ENCODE measurements around the gene FAM151B. TPM values are rescaled to one million over a fixed set of nuclear protein-coding genes. Genes with fewer than 3 reads are reported as not detected.
"Not testable (repeated sequence)": the region's sequence is repeated elsewhere in the genome, so short reads cannot be mapped to it uniquely, and the experiment has no call there.

FAM151B gene
- total RNA-seq, 1 donor from 2014 or later = 7.6 TPM

DNA sequence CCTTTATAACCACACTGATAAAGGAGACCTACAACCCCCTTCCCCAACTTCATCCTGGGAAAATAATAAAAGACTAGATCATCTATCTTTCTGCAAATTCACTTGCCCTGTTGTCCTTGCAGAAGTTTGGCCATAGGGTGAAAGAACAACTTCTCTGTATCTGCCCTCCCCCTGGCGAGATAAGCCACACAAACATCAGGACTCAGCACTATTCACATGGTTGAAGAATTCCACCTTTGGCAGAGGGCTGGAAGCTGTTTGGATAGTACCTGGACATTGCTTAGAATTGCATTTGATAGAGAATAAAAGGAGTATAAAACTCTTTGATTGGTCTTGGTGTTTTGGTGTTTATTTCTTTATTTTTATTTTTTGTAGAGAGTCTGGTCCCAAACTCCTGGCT, 16.9 kb downstream of the FAM151B start:
- DNase-seq = no peak

- no peak for DNase-seq
Observed at GRCh38 chr5:80507663-80508062, 19.8 kb downstream of the FAM151B start.

- no peak for DNase-seq
Observed at GRCh38 chr5:80508844-80509243, 20.9 kb downstream of the FAM151B start.

GRCh38 chr5:80509362-80509761, 21.5 kb downstream of the FAM151B start:
- DNase-seq = no peak

GRCh38 chr5:80516826-80517225, 28.9 kb downstream of the FAM151B start:
- no peak for DNase-seq

DNA sequence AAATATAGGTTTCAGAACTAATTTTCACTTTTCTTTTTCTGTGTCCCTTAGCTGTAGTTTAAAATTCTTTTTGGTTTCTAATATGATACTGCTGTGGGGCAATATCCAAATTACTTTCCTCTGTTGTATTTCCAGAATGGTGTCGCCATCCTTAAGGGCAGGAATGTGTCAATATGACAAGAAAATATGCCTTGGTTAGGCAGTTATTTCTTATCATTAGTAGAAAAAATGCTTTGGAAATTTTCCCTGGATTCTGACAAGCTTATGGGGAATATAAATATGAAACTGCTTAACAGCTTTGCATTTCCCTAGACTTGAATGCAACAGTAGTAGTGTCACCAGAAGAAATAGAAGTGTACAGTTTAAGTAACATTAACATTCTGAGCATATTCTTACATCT, 52.8 kb downstream of the FAM151B start:
- DNase-seq = no peak

GRCh38 chr5:80541392-80541791, 53.5 kb downstream of the FAM151B start:
- no peak for DNase-seq

- DNase-seq = no peak
Observed at GRCh38 chr5:80554646-80555045, 66.7 kb downstream of the FAM151B start.

DNA sequence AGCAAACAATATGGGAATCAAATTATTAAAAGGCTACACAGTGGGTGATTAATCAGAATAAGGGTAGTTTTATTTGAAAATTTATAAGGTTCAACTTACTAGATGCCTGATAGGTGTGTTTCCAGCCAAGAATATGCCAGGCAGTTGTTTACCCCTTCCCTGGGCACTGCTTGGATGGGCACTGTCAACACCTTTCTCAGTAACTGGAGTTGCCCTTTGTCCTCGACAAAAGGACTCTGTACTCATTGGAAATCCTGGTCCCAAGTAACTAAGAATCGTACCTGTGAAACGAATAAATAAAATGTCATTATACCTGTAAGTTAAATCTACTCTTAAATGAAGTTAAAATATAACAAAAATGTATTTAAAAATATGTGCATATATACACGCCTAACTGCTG, 67.2 kb downstream of the FAM151B start:
- DNase-seq = no peak

DNA sequence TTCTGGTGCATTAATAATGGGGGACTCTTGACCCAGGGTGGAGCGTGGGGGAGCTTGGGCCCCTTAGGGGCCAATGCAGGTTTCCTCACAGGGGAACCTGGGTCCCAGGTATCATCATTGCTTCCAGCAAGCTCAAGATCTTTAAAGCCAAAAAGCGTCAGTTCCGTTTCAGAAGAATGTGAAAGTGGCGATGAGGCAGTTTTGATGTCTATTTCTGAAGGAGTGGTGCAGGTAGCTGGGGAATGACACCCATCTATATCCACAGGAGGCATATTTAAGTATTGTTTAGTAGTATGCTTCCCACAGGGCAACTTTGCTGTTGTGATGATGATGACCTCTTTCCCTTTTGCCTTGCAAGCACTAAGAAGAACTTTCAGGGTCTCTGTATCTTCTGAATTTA, 71.3 kb downstream of the FAM151B start:
- no peak for DNase-seq

GRCh38 chr5:80565330-80565729, 77.4 kb downstream of the FAM151B start:
- DNase-seq = no peak

GRCh38 chr5:80566711-80567259, 78.9 kb downstream of the FAM151B start:
- no peak for DNase-seq

DNA sequence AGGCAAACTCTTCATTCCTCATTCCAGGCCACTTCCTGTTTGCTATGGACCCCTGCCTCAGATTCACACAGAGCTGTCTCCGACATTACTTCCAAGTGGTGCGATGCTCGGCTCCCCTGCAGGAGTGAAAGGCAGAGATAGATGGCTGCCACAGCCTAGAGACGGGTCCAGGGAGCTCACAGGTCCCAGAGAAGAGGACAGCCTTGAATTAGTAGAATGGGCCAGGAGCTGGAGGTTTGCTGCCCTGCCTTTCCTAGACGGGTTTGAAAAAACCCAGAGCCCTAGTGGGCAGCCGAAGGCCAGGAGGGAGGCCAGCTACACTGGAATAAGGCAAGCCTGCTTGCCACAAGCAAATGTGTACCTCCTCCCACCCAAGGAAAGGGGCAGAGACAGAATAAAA, 80.4 kb downstream of the FAM151B start:
- no peak for DNase-seq

- DNase-seq = no peak
Observed at GRCh38 chr5:80569086-80569960, 81.4 kb downstream of the FAM151B start.

- DNase-seq = no peak
Observed at GRCh38 chr5:80569961-80570786, 82.3 kb downstream of the FAM151B start, which contains the start of gene ANKRD34B. TSS of gene ANKRD34B (minus strand) at chr5:80570280. CDS start at chr5:80560019, 10,261 bp downstream.

- DNase-seq = no peak
Observed at GRCh38 chr5:80573062-80573461, 85.2 kb downstream of the FAM151B start.

- DNase-seq = no peak
Observed at GRCh38 chr5:80576383-80576782, 88.5 kb downstream of the FAM151B start.

DNA sequence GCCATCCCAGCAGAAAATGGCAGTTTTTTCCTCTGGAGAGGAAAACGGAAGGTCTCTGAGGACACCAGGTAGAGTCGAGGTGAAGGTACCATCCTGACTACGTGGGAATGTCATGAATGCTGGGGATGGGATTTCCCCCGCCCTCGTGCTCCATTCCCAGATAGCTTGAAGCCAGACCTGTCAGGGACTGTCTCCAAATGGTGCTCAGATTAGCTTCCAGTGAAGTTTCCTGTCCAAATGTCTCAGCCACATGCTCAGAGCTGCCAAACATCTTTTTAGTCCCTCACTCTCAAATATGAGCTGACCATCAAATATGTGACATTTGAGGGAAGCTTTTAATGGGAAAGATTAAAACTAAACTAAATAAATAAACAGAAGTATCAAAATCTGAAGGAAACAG, 89.8 kb downstream of the FAM151B start:
- DNase-seq = no peak

DNA sequence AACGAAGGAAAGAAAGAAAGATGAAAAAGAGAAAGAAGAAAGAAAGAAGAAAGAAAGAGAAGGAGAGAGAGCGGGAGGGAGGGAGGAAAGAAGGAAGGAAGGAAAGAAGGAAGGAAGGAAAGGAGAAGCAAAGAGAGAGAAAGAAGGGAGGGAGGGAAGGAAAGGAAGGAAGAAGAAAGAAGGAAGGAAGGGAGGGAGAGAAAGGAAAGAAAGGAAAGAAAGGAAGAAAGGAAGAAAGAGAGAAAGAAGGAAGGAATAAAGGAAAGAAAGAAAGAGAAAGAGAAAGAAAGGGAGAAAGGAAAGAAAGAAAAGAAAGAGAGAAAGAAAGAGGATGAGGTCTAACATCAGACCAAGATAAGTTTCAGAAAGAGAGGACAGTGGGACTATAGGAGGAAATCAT, 91.2 kb downstream of the FAM151B start:
- no peak for DNase-seq

- not testable (repeated sequence) for DNase-seq
Observed at GRCh38 chr5:80580291-80580690, 92.4 kb downstream of the FAM151B start.

GRCh38 chr5:80584770-80585169, 96.9 kb downstream of the FAM151B start:
- no peak for DNase-seq

- no peak for DNase-seq
Observed at GRCh38 chr5:80588858-80589540, 101.1 kb downstream of the FAM151B start.
